Peyer's patch (tissue), 4 donors: ENCODE results near the gene TRPM8. TPM values are rescaled to one million over a fixed set of nuclear protein-coding genes. Genes with fewer than 3 reads are reported as not detected.

Experiments
- DNase-seq, 3 donors: peaks; one replicate each; pipeline ENCODE4 v3.0.0-alpha.2; 2017 to 2019
- H3K27ac ChIP-seq, 4 donors: fragments of 200-600 bp; sonication (generic); one replicate each; pipeline ENCODE4 v1.5.1; 2016 to 2019
- H3K27me3 ChIP-seq, 2 donors: fragments of 200-600 bp; sonication (generic); one replicate each; pipeline ENCODE4 v1.5.1; 2019
- H3K36me3 ChIP-seq, 3 donors: fragments of 200-600 bp; sonication (generic); one replicate each; pipeline ENCODE4 v1.5.1; 2016 to 2019
- H3K4me1 ChIP-seq, 4 donors: fragments of 200-600 bp; sonication (generic); one replicate each; pipeline ENCODE4 v1.5.1; 2016 to 2019
- H3K4me3 ChIP-seq, 4 donors: fragments of 200-600 bp; sonication (generic); 1 replicate in 3 of 4; 2 replicates in 1 of 4; pipeline ENCODE4 v1.5.1; 2016 to 2019; ENCODE audit warnings: mild to moderate bottlenecking in 1 of 4
- H3K9me3 ChIP-seq, 4 donors: fragments of 200-600 bp; sonication (generic); one replicate each; pipeline ENCODE4 v1.5.1; 2016 to 2019; ENCODE audit warnings: mild to moderate bottlenecking in 1 of 4
- CTCF ChIP-seq, 6 experiments: fragments of 450-650 bp in 4 of 6; fragments of 200-600 bp in 2 of 6; sonication (generic) in 1 of 6; IDR thresholded peaks; one replicate each; pipeline ENCODE4 v1.5.1; 2017 to 2019; ENCODE audit warnings: antibody characterized with exemption in 6 of 6, mild to moderate bottlenecking in 3 of 6, moderate library complexity in 1 of 6
- POLR2A ChIP-seq, 2 donors: fragments of 450-650 bp; IDR thresholded peaks; one replicate each; pipeline ENCODE4 v1.5.1; 2017; ENCODE audit warnings: antibody characterized with exemption in 2 of 2, mild to moderate bottlenecking in 2 of 2, moderate library complexity in 2 of 2
- total RNA-seq, 4 donors: library from RNA; depleted of rRNA; stranded (reverse); fragments of >200 nt; gene quantifications; one replicate each; pipeline ENCODE4 v1.1.0, GENCODE V29; 2016

TRPM8 gene
- total RNA-seq, 4 donors from 2014 or later, result not detected

GRCh38 chr2:233945146-233945545, 28.0 kb downstream of the TRPM8 start:
- DNase-seq, result no peak
- peaks cover 0 to 8% (median 0%) of the 10 kb centered on the region in 4 donors for H3K9me3 ChIP-seq

GRCh38 chr2:233950078-233950825, 33.1 kb downstream of the TRPM8 start:
- Histone ChIP-seq H3K4me1 (no peaks in the 10 kb centered on the region), H3K27me3 (no peaks in the 10 kb centered on the region), H3K9me3 (no peaks in the 10 kb centered on the region), H3K4me3 (no peak overlapping the region), H3K36me3 (no peaks in the 10 kb centered on the region), H3K27ac (no peak overlapping the region)
- no peak for DNase-seq
- TF ChIP-seq POLR2A (IDR thresholded peaks at IDR 0.05) (no peak), CTCF (IDR thresholded peaks at IDR 0.05) (no peak)

More at GRCh38 chr2:233945146-233945545, 28.0 kb downstream of the TRPM8 start:
- H3K36me3 ChIP-seq, result no peaks in the 10 kb centered on the region
- no peaks in the 10 kb centered on the region for H3K27me3 ChIP-seq
- H3K4me1 ChIP-seq, result no peaks in the 10 kb centered on the region
- no peak for TF ChIP-seq CTCF (IDR thresholded peaks at IDR 0.05)
- no peak for TF ChIP-seq POLR2A (IDR thresholded peaks at IDR 0.05)
- no peak overlapping the region for H3K27ac ChIP-seq
- no peak overlapping the region for H3K4me3 ChIP-seq

GRCh38 chr2:233952335-233952734, 35.2 kb downstream of the TRPM8 start:
- Histone ChIP-seq H3K4me1 (no peaks in the 10 kb centered on the region), H3K9me3 (no peaks in the 10 kb centered on the region), H3K4me3 (no peak overlapping the region), H3K27ac (no peak overlapping the region), H3K27me3 (no peaks in the 10 kb centered on the region), H3K36me3 (no peaks in the 10 kb centered on the region)
- no peak for DNase-seq
- TF ChIP-seq CTCF (IDR thresholded peaks at IDR 0.05) (no peak), POLR2A (IDR thresholded peaks at IDR 0.05) (no peak)

- TF ChIP-seq POLR2A (IDR thresholded peaks at IDR 0.05), result no peak
- TF ChIP-seq CTCF (IDR thresholded peaks at IDR 0.05), result no peak
- no peak for DNase-seq
- Histone ChIP-seq H3K4me1 (no peaks in the 10 kb centered on the region), H3K4me3 (no peak overlapping the region), H3K27ac (no peak overlapping the region), H3K36me3 (no peaks in the 10 kb centered on the region), H3K9me3 (no peaks in the 10 kb centered on the region), H3K27me3 (no peaks in the 10 kb centered on the region)
Measured at GRCh38 chr2:233953087-233953801, 36.1 kb downstream of the TRPM8 start.

- Histone ChIP-seq H3K4me1 (no peaks in the 10 kb centered on the region), H3K27ac (no peak overlapping the region), H3K9me3 (no peaks in the 10 kb centered on the region), H3K27me3 (no peaks in the 10 kb centered on the region), H3K36me3 (no peaks in the 10 kb centered on the region), H3K4me3 (no peak overlapping the region)
- TF ChIP-seq CTCF (IDR thresholded peaks at IDR 0.05), result no peak
- no peak for TF ChIP-seq POLR2A (IDR thresholded peaks at IDR 0.05)
- DNase-seq, result no peak
Measured at GRCh38 chr2:233960203-233960602, 43.0 kb downstream of the TRPM8 start.
